ENCODE data around the gene UBALD2. TPM values are rescaled to one million over a fixed set of nuclear protein-coding genes. Genes with fewer than 3 reads are reported as not detected.

The UBALD2 gene
- total and polyA plus RNA-seq, 2 of the 4 experiments (the other 2 are of a cell fraction): 0.90 to 12.1 TPM

DNA sequence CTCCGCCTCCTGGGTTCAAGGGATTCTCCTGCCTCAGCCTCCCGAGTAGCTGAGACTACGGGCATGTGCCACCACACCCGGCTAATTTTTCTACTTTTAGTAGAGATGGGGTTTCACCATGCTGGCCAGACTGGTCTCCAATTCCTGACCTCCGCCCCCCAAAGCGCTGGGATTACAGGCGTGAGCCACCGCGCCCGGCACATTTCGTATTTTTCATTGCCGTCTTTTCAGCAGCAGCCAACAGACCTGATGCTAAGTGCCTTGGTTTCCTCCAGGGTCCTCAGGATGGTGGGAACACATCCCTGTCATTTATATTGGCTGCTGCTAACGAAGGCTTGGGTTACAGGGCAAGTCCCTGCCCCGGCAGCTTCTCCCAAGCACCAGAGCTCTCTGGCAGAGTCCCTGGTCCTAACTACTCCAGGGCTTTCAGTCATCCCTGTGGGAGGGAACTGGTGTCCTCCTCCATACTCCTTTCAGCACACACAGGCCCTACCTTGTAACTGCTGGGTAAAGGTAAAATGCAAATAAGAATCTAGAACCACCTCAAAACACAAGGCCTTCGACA lies 23.4 kb upstream of the UBALD2 start:
- no peak overlapping the region for H3K4ac ChIP-seq (ENCODE audit: low read depth, low read length)
- WGBS, 2 experiments (ENCODE audit: extremely low coverage in 2 of 2, insufficient read length in 1 of 2): 94% methylated on average over 8 of the region's 15 CpGs; no CpG with 5 or more reads in 1 of the 2 experiments

More for the DNA sequence above, 23.4 kb upstream of the UBALD2 start:
- CTCF ChIA-PET: interaction anchor here (0.7 kb wide), 1 partner anchor 10 kb away, joined by 3 read pairs; no protein-coding TSS in a partner anchor
- TF ChIP-seq, protein P1, sequence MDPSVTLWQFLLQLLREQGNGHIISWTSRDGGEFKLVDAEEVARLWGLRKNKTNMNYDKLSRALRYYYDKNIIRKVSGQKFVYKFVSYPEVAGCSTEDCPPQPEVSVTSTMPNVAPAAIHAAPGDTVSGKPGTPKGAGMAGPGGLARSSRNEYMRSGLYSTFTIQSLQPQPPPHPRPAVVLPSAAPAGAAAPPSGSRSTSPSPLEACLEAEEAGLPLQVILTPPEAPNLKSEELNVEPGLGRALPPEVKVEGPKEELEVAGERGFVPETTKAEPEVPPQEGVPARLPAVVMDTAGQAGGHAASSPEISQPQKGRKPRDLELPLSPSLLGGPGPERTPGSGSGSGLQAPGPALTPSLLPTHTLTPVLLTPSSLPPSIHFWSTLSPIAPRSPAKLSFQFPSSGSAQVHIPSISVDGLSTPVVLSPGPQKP (IDR thresholded peaks at IDR 0.05; ENCODE audit: borderline replicate concordance, low read depth, low read length): no peak
- TF ChIP-seq CEBPB (IDR thresholded peaks at IDR 0.05; ENCODE audit: low read depth, low read length): no peak
- no peak for TF ChIP-seq MAZ (IDR thresholded peaks at IDR 0.05; ENCODE audit: borderline replicate concordance, low read depth, low read length)
- TF ChIP-seq RAD21 (IDR thresholded peaks at IDR 0.05; ENCODE audit: low read length): no peak
- no peak for TF ChIP-seq RCOR1 (IDR thresholded peaks at IDR 0.05; ENCODE audit: insufficient replicate concordance, low read length)
- no peak for TF ChIP-seq BHLHE40 (IDR thresholded peaks at IDR 0.05; ENCODE audit: low read depth, low read length)
- TF ChIP-seq POLR2A (IDR thresholded peaks at IDR 0.05; ENCODE audit: low read depth, low read length): no peak
- no peak for TF ChIP-seq MXI1 (IDR thresholded peaks at IDR 0.05; ENCODE audit: borderline replicate concordance, low read depth, low read length)
- TF ChIP-seq FOS (IDR thresholded peaks at IDR 0.05; ENCODE audit: low read depth, low read length): no peak
- no peak for TF ChIP-seq CHD1 (IDR thresholded peaks at IDR 0.05; ENCODE audit: low read depth, low read length)
- no peak for TF ChIP-seq CTCF (conservative IDR thresholded peaks at IDR 0.05; ENCODE audit: low read depth, low read length)
- TF ChIP-seq, protein P2, sequence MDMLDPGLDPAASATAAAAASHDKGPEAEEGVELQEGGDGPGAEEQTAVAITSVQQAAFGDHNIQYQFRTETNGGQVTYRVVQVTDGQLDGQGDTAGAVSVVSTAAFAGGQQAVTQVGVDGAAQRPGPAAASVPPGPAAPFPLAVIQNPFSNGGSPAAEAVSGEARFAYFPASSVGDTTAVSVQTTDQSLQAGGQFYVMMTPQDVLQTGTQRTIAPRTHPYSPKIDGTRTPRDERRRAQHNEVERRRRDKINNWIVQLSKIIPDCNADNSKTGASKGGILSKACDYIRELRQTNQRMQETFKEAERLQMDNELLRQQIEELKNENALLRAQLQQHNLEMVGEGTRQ (IDR thresholded peaks at IDR 0.05; ENCODE audit: low read depth, low read length): no peak
- no peak for TF ChIP-seq SMC3 (IDR thresholded peaks at IDR 0.05; ENCODE audit: low read depth, low read length)
- TF ChIP-seq RFX5 (IDR thresholded peaks at IDR 0.05; ENCODE audit: low read depth, low read length): no peak
- TF ChIP-seq NFE2L2 (IDR thresholded peaks at IDR 0.05; ENCODE audit: low read depth, low read length): no peak
- TF ChIP-seq MAFK (IDR thresholded peaks at IDR 0.05; ENCODE audit: low read depth, low read length): no peak
- Histone ChIP-seq H2AK5ac (ENCODE audit: low read depth, low read length) (peak overlapping the region; percentile 40; the same call in 1 of the 2 replicates), H3K18ac (ENCODE audit: low read depth, low read length) (no peak overlapping the region), H2BK15ac (ENCODE audit: low read depth, low read length) (no peak overlapping the region), H3K27me3 (ENCODE audit: control insufficient read depth, insufficient read depth, low read length) (peaks cover 21% of the 10 kb centered on the region), H4K91ac (ENCODE audit: insufficient read depth, low read depth, low read length) (no peak overlapping the region), H3K36me3 (ENCODE audit: control insufficient read depth, insufficient read depth, low read length) (no peaks in the 10 kb centered on the region), H3K56ac (ENCODE audit: extremely low read depth, insufficient read depth, low read length) (no peak overlapping the region), H2BK20ac (ENCODE audit: low read depth, low read length) (no peak overlapping the region), H3K14ac (replicated peaks; ENCODE audit: low read depth, low read length) (no peak overlapping the region), H3K79me1 (ENCODE audit: low read depth in 1 of 2, low read length in 2 of 2) (no peaks in the 10 kb centered on the region), H3K9ac (ENCODE audit: low read depth, low read length) (no peak overlapping the region), H3K4me2 (ENCODE audit: low read depth, low read length) (no peak overlapping the region), H3K4me3 (ENCODE audit: insufficient read depth, low read depth, low read length) (no peak overlapping the region), H3K9me3 (ENCODE audit: control insufficient read depth, insufficient read depth, low read length) (no peaks in the 10 kb centered on the region), H4K20me1 (ENCODE audit: insufficient read depth, low read length) (no peaks in the 10 kb centered on the region), H4K5ac (ENCODE audit: low read depth, low read length) (no peak overlapping the region), H2AFZ (replicated peaks; ENCODE audit: low read length, poor library complexity) (no peak overlapping the region), H3K27ac (ENCODE audit: insufficient read depth, low read length) (no peak overlapping the region), H3K9me1 (ENCODE audit: insufficient read depth, low read length) (peaks cover 4% of the 10 kb centered on the region), H4K8ac (ENCODE audit: low read depth in 2 of 2, low read length in 2 of 2) (no peak overlapping the region), H3K4me1 (ENCODE audit: control insufficient read depth, insufficient read depth, low read length) (peaks cover 5% of the 10 kb centered on the region; the same call in 1 of the 2 replicates), H2AK9ac (replicated peaks; ENCODE audit: low read depth, low read length, poor library complexity) (no peak overlapping the region), H3K23ac (ENCODE audit: low read depth, low read length) (no peak overlapping the region), H2BK120ac (ENCODE audit: low read depth, low read length) (no peak overlapping the region), H2BK5ac (ENCODE audit: low read depth, low read length, poor library complexity, severe bottlenecking) (no peak overlapping the region)
- no TSS peak for BruUV-seq (replicated peaks)
- dilution Hi-C loops (cut with HindIII; ENCODE audit: low sequenced_read_pairs, unreplicated experiment) (no loop called here), in situ Hi-C loops (cut with MboI; ENCODE audit: low sequenced_read_pairs) (no loop called here), intact Hi-C loops (cut with micrococcal nuclease) (loop anchor here (2.0 kb wide), 1 partner anchor 23 kb away; the partner anchor contains the start of gene UBALD2)
- POLR2A ChIA-PET (ENCODE audit: unreplicated experiment): interaction anchor here (0.5 kb wide), 1 partner anchor 10 kb away, joined by 3 read pairs; no protein-coding TSS in a partner anchor
- DNase-seq: no peak
- no peak for ATAC-seq (ENCODE audit: low read depth)

All from IMR-90 (cell line).